ENCODE data around the gene FAM219B.

GRCh38 chr15:74903676-74904075 lies 3.0 kb downstream of the FAM219B start:
- TF ChIP-seq POLR2AphosphoS5 (IDR thresholded peaks at IDR 0.05; ENCODE audit: low read depth) (no peak), CTCF (conservative IDR thresholded peaks at IDR 0.05; ENCODE audit: low read depth in 2 of 2) (no peak), JUNB (IDR thresholded peaks at IDR 0.05; ENCODE audit: unreplicated experiment) (no peak), EZH2 (IDR thresholded peaks at IDR 0.05; ENCODE audit: low read depth, unreplicated experiment) (no peak), CREB1 (CRISPR knock-in tag; IDR thresholded peaks at IDR 0.05; ENCODE audit: low read depth) (no peak), ZNF331 (CRISPR knock-in tag; IDR thresholded peaks at IDR 0.05; ENCODE audit: low read depth) (no peak), REST (IDR thresholded peaks at IDR 0.05; ENCODE audit: unreplicated experiment) (no peak), NANOG (IDR thresholded peaks at IDR 0.05; ENCODE audit: borderline replicate concordance) (no peak), EZH2phosphoT487 (IDR thresholded peaks at IDR 0.05; ENCODE audit: unreplicated experiment) (no peak)
